Fibroblast of upper back skin (primary cell): ENCODE measurements around the gene TBX4.
A peak's percentile ranks its signal among the peaks of the same experiment; 100 is the strongest.
"Not testable (repeated sequence)": the region's sequence is repeated elsewhere in the genome, so short reads cannot be mapped to it uniquely, and the experiment has no call there.

Experiments used
- DNase-seq: peaks from one replicate; pipeline ENCODE4 v3.0.0-alpha.2; 2013

Gene TBX4

DNA sequence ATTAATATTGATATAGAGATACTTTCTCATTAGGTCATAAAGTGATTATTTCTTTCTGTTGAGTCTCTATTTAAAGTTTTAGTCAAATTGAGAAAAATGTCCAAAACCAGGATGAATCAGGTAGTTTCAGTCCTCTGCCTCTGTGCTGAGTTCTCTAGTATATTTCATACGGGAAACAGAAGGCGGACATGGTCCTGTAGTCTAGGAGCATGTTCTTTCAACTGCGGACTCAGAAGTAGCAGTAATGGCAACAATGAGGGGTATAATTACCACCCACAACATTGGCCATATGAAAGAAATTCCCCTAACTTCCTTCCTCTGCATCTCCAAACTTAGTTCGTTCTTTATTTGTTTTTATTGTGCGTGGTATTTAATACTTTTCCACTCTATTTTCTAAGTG is 50.1 kb downstream of the TBX4 start:
- DNase-seq: no peak

- DNase-seq: no peak
These were observed 51.7 kb downstream of the TBX4 start for GRCh38 chr17:61503961-61504360.

- peak; percentile 79 for DNase-seq
These were observed 52.5 kb downstream of the TBX4 start for GRCh38 chr17:61504697-61505096.

DNA sequence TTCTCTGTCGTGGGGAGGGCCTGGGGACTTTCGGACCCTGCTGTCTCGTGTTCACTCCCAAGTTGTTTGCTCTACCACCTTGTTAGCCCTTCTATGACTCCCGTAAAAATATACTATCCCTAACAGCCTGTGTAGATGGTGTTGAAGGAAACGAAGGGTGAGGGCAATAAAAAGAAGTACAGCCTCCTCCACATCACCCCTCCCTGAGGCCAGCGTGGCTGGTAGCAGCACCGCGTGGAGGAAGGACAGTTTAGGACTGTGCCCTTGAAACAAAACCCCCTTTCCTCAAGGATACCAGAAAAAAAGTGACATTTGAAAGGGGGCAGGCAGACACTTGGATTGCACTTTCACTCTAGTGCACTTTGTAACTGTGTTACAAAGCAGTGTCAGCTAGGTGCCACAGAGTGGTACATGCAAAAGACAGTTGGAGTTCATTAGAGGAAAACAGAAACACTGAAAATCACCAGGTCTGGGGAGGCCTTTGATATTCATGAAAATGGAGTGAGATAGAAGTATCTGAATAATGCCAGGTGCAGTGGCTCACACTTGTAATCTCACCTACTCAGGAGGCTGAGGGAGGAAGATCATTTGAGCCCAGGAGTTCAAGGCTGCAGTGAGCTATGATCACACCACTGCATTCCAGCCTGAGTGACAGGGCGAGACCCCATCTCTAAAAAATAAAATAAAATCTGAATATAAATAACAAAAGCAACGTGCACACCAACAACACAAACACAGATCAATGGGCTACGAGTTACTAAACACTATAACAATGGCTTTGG is 53.8 kb downstream of the TBX4 start:
- no peak for DNase-seq

DNA sequence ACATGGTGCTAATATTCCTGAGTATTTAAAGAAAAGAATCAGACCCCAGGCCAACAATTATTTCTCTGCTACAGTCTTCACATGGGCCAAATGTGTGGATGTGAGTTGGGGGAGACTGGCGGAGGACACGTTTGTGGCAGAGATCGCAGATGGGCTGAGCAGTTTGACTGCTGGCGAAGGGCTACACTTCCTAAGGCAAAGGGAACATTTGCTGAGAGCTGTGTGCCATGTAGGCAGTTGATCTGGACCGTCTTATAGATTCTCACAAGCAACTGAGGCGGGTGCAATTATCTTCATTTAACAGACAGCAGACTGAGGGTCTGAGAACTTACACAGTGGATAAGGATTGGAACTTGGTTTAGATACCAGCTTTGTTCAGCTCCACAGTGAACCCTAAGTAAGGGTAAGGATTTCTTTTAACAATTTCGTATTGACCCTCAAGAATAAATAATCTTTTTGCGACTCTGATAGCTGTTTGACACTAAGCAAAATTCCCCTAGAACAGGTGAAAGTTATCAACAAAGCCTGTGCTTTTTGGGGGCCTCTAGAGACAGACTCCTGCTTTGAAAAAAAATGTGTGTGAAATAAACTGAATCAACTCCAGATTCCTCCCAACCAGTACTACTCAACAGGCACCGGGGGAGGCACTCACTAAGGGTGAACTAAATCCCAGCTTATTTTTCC is 55.3 kb downstream of the TBX4 start:
- no peak for DNase-seq

DNA sequence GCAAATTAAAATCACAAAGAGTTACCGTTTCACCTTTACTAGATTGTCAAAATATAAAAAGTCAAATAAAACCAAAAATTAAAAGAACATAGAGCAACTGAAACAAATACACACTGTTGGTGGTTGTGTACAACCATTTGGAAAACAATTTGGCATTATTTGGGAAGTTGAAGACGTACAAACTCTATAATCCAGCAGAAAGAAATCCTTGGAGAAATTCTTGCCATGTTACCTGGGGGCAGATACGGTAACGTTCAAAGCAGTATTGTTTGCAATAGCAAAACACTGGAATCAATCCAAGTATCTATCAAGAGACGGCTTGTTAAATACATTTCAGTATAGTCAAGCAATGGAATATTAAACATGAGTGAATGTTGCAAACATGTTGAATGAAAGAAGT is 56.7 kb downstream of the TBX4 start:
- no peak for DNase-seq

GRCh38 chr17:61509454-61509853 is 57.2 kb downstream of the TBX4 start:
- not testable (repeated sequence) for DNase-seq

GRCh38 chr17:61510237-61510636 is 58.0 kb downstream of the TBX4 start:
- DNase-seq: no peak

DNA sequence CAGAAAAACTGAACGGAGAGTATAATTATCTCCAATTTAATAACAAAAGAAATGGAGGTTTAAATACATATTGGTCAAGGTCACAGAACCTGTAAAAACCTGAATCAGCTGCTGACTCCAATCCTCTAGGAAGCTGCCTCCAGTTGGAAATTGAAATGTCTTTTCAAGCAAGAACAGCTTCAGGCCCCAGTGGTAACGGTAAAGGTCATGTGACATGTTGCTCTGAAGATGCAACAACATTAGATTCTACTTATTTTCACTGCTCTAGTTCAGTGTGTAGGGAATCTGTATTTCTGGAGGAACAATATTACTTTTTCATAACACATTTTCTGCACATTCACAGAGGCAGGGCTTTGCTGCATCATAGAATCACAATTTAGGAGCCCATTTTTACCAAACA is 58.8 kb downstream of the TBX4 start:
- no peak for DNase-seq

- no peak for DNase-seq
These were observed 59.4 kb downstream of the TBX4 start for GRCh38 chr17:61511480-61512182.

GRCh38 chr17:61514491-61514890 is 62.3 kb downstream of the TBX4 start:
- DNase-seq: no peak

GRCh38 chr17:61517265-61517664 is 65.0 kb downstream of the TBX4 start:
- DNase-seq: no peak

GRCh38 chr17:61517843-61518606 is 65.8 kb downstream of the TBX4 start:
- DNase-seq: no peak

GRCh38 chr17:61519139-61519538 is 66.9 kb downstream of the TBX4 start:
- no peak for DNase-seq

GRCh38 chr17:61519754-61520440 is 67.7 kb downstream of the TBX4 start:
- no peak for DNase-seq

GRCh38 chr17:61520897-61521296 is 68.7 kb downstream of the TBX4 start:
- no peak for DNase-seq

- no peak for DNase-seq
These were observed 69.9 kb downstream of the TBX4 start for GRCh38 chr17:61522088-61522487.

DNA sequence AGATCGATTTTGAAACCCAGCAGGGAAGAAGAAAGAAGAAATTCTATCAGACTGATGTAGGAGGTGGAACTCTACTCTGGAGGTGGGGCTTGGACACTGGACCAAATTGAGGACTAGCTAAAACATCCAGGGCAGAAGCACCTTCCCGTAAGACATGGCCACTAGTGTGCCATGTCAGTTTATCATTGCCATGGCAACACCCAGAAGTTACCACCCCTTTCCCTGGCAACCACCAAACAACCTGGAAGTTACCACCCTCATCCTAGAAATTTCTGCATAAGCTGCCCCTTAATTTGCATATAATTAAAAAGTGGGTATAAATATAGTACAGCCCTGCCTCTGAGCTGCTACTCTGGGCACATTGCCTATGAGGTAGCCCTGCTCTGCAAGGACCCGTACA is 72.1 kb downstream of the TBX4 start:
- DNase-seq: no peak

DNA sequence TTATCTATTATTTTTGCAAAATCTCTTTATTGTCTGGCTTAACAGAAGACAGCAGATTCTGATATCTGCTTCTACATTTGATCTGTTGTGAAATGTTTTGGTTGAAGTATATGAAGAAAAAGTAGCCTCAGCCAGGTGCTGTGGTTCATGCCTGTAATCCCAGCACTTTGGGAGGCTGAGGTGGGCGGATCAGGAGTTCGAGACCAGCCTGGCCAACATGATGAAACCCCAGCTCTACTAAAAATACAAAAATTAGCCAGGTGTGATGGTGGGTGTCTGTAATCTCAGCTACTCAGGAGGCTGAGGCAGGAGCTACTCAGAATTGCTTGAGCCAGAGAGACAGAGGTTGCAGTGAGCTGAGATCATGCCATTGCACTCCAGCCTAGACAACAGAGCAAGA is 75.2 kb downstream of the TBX4 start:
- not testable (repeated sequence) for DNase-seq

DNA sequence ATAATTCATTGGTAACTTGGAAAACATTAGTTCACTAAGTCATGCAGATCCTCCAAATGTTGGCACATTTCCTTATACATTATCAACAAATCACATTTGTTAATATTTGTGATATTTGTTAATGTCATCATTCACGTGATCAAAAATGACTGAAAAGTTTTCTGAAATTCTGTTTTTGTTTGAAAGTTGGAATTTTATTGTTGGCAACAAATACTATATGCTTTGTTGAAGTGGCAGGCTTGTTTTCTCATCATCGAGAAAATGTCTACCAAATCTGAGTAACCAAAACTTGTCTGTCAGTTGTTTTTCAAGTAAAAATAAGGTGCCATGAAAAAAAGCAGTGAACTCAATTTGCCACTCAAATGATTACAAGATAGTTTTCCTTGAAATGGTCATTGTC is 75.9 kb downstream of the TBX4 start:
- no peak for DNase-seq

DNA sequence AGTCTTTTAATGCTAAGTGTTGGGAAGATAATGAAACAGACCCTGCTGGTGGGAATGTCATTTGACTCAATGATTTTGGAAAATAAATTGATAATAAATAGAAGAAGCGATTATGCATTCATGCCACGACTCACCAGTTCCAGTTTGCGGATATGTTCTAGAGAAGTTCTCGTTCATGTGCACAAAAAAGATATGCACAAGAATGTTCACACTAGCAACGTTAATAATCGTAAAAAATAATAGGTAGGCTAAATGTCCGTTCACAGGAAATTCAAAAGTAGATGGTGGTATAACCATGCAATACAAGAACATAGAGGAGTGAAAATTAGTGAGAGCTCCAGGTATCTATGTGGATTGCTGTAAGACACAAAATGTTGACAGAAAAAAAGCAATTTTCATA is 79.0 kb downstream of the TBX4 start:
- no peak for DNase-seq

GRCh38 chr17:61532826-61533225 is 80.6 kb downstream of the TBX4 start:
- no peak for DNase-seq

DNA sequence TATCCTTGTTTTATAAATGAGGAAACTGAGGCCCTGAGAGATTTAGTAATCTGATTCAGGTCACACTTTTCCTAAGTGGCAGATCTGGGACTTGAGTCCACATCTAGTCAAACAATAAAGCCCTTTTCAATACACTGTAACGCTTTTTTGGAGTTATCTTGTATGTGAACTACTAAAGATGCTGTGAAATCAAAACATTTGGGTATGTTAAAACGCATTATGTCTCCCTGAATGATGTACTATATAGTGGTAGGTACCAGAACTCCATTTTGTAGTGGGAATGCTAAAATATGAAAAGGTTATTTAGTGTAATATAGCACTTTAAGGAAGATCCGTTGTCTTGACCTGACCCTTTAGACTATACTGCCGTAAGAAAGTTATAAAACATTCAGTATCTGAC is 81.6 kb downstream of the TBX4 start:
- no peak for DNase-seq
